HG03060 (cell line): ENCODE data around the gene FAU.
"Not testable (repeated sequence)": the region's sequence is repeated elsewhere in the genome, so short reads cannot be mapped to it uniquely, and the experiment has no call there.

Experiments
- ATAC-seq: cut with Tn5 transposase; IDR thresholded peaks from one replicate; pipeline ENCODE4 v1.9.1; 2021; ENCODE audit warnings: low read depth, moderate number of reproducible peaks; ENCODE audit not compliant: unreplicated experiment

Gene FAU

DNA sequence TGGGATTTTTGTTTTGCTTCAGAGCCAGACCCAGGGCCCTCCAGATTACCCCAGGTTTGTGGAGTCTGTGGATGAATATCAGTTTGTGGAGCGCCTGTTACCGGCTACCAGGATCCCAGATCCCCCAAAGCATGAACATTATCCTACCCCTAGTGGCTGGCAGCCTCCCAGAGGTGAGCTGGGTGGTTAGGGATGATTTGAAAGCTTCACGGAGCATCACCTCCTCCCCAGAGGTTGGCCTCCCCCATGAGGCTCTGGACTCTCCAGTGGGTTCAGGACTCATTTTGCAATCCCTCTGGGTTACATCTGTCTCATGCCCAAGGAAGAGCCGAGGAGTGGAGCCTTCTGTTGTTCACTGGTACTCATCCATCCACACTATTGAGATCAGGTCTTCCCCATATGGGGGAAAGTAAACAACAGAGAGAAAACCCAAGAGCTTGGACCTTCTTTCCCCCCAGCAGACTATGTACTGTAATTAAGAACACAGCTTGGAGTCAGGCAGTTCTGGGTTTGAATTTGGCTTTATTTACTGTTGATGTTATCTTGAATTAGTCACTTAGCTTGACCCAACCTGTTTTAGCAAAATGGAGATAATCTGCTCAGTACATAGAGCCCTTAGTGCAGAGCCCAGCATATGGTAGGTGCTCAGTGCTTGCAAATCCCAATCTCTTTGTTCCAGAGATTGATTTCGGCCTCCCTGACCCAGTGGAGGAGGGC, 2.7 kb upstream of the FAU start:
- no peak for ATAC-seq

DNA sequence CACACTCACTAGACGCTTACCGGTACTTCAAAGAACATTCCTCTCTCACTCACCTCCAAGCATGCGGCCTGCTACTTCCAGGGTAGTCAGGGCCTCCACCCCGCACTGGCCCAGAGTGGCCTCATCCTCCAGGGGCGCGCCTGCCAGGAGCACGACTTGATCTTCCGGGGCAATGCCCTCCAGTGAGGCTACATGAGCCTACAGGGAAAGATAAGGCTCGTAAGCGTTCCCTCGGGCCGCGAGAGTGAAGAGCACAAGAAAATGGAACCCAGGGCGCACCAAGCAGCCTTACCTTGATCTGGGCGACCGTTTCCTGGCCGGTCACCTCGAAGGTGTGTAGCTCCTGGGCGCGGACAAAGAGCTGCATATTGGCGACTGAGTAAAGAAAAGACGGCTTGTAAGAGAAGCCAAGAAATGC, 478 bp downstream of the FAU start:
- ATAC-seq, result no peak

DNA sequence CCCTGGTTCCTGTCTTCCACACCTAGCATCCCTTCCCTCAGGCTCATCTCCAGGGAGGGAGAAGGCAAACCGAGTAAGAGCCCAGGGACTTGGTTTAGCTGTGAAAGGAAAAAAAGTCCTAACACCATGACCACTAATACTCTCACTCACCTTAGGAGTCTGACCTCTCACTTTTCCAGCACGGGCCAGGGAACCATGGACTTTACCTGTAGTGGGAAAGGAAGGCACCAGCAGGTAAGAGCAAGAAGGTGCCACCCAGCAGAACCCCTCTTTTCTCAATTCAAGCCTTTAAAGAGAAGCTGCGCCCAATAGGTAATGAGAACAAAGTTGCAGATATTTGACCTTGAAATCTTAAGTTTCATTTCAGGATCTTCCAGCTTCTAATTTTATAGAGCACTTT, 1.1 kb downstream of the FAU start:
- ATAC-seq, result no peak

DNA sequence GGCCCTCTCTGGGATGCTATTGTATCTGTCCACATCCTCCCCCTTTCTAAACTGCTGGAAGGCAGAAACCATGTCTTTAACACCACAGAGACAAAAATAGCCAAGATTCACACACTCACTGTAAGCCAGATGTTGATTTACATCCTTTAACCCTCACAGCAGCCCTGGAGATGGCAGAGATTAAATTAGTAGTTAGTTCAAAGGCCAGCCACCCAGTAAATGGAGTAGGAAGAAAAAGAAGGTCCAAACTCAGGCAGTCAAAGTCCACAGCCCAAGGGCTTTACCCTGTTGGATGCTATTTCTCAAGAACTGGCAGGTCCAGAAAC, 2.3 kb downstream of the FAU start:
- no peak for ATAC-seq

DNA sequence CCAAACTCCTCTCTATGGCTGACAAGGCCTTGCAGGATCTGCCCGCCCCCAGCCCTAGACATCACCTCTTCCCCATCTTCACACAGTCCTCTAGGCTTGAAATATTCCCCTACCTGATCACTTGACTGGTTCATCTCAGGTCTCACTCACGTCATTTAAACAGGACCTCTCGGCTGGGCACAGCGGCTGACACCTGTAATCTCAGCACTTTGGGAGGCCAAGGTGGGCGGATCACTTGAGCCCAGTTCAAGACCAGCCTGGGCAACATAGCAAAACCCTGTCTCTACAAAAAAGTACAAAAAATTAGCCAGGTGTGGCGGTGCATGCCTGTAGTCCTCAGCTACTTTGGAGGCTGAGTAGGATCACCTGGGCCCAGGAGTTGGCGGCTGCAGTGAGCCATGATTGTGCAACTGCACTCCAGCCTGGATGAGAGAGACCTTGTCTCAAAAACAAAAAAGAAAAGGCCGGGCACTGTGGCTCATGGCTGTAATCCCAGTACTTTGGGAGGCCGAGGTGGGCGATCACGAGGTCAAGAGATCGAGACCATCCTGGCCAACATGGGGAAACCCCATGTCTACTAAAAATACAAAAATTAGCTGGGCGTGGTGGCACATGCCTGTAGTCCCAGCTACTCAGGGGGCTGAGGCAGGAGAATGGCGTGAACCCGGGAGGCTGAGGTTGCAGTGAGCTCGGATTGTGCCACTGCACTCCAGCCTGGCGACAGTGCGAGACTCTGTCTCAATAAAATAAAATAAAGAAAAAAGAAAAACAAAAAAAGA, 2.9 kb downstream of the FAU start:
- not testable (repeated sequence) for ATAC-seq

DNA sequence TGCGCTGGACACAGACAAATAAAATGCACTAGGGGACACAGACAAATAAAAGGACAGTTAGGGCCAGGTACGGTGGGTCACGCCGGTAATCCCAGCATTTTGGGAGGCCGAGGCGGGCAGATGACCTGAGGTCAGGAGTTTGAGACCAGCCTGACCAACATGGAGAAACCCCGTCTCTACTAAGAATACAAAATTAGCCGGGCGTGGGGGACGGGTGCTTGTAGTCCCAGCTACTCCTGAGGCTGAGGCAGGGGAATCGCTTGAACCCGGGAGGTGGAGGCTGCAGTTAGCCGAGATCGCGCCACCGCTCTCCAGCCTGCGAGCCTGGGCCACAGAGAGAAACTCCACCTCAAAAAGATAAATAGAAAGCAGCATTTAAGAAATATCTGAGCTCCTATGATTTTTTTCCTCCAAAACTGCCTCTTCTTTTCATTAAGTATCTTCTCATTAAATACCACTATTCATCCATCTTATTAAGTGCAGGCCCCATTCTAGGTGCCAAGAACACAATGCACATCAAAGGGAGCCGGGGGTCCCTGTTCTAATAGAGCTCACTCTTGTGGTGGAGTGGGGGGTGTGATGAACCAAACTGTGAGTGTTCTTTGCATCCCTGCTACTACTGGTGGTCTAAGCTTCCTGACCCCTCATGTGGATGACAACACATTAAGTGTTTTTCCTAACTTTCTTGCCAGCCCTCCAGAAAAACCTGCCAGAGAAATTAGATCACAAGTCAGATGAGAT, 3.7 kb downstream of the FAU start:
- no peak for ATAC-seq

DNA sequence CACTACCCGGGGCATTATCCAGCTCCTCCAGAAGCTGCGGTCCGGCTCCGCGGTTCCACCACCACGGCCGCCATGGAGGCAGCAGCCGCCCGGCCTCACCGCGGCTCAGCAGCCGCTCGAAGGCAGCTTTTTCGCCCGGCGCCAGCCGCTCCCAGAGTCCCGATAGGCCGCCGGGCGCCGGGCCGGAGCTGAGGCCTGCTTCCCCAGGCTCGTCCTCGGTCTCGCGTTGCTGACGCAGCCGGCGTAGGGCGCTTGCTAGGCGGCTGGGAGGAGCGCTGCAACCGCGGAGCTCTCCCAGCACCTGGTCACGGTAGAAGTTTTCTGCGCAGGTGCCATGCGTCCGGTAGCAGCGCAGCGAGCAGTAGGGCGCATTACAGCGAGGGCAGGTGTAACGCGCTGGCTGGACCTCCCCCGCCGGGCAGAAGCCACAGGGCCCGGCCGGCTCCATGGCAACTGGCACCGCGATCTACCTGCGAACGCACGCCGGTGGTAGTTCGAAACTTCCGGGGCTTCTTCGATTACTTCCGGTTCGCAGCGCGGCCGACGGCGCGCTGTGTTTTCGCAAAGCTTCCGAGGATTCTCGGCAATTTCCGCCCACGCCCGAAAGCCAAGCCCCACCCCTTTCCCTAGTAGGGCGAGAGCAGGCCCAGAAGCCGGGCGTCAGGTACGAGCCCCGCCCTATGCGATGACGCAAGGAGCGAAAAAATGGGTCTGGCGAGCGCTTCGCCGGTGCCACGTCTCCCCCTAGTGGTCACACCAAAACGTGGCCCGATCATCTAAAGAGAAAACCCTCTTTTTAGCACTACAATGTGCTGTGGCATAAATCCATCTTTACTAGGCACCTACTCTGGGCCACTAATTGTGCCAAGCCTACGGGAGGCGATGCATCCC, 4.5 kb downstream of the FAU start, which contains the start of gene ZNHIT2:
TSS of gene ZNHIT2 (minus strand) at position 496 of the 891 bp plus-strand sequence. CDS start at position 448, 48 bp downstream.
- ATAC-seq, result peak; percentile 48

DNA sequence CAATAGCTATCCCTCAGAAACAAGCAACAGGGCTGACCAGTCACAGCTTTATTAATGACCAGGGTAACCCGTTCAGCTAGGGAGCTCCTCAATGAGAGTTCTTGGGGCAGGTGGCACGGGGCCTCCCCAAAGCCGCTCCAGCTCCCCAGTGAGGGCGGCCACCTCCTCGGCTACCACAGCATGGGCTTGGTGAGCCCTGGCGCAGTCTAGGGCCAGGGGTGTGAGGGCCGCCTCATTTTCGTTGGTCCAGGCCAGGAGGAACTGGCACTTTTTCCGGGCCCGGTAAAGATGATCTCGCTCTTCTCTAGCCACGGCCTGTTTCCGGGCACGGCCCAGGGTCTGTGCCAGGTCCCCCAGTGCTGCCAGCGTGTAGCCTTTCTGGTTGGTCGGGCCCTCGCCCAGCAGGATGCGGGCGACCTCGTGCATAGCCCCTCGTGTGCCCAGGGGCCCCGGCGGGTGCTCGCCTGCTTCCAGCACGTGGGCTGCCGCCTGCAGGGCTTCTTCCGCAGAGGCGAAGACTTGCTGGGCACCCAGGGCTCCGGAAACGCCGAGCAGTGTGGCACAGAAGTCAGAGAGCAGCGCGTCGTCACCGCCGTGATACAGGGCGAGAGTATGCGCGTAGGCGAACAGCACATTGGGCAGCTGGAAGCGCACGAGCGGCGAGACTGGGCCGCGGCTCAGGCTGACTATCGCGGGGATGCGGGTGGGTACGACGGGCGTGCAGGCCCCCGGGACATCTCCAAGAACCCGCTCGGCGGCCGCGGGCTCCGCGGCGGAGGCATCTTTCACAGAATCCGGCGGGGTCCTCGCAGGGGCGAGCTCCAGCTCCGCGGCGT, 5.3 kb downstream of the FAU start:
- ATAC-seq, result no peak

DNA sequence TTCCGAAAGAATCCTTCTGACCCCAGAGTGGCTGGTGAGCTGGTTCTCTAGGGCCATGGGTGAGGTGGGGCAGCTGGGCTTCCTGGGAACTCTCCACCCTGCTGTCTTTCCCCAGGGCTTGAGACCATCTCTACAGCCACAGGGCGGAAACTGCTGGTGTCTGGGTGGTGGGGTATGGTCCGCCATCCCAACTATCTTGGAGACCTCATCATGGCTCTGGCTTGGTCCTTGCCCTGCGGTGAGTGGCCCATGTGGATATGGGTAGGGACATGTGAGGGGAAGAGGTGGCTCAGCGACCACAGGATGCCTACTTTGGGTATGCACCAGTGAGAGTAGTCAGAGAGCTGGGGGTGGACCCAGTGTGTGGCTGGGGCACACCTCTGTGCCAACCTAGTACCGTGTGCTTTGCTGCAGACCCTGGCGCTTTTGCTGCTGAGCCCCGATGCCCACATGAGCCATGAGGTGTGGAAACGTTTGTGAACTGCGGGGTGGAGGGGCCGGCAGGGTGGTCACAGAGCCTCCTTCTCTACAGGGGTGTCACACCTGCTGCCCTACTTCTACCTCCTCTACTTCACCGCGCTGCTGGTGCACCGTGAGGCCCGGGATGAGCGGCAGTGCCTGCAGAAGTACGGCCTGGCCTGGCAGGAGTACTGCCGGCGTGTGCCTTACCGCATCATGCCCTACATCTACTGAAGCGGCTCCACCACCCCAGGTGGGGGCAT, 6.4 kb downstream of the FAU start:
- no peak for ATAC-seq

DNA sequence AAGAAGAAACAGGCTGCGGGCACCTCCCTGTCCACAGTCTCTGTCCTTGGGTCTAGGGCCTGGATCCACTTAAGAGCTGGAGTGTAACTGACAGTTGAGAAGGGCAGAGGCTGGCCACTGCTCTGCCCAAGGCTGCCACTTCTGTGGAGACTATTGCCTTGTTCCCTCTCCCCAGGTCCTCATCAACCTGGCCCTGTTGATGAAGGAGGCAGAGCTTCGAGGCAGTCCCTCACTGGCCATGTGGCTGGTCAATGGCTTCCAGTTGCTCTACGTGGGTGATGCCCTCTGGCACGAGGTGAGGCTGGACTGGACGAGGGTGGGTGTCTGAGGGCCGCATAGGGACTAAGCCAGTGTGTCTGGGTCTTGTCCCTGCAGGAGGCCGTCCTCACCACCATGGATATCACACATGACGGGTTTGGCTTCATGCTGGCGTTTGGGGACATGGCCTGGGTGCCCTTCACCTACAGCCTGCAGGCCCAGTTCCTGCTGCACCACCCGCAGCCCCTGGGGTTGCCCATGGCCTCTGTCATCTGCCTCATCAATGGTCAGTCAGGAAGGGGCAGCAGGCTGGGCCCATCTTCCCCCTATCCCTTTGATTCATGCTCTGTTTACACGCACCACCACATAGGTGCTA, 7.3 kb downstream of the FAU start:
- no peak for ATAC-seq

DNA sequence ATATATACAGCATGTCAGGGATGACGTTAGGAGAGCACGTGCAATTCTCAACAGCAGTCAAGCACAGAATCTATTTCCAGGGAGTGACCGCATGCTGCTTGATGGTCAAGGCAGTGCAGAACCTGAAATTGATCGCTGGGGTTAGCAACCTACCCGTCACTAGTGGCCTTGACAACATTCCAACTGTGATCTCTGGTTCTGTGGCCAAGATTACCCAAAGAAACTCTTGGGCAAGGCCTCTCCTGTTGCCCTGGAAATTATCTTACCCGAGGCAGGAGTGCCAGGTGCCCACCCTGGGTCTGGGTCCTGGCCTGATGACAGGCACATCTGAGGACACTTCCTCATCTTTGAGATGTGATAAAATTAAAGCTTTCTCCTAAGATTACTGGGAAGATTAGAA, 8.1 kb downstream of the FAU start:
- no peak for ATAC-seq

DNA sequence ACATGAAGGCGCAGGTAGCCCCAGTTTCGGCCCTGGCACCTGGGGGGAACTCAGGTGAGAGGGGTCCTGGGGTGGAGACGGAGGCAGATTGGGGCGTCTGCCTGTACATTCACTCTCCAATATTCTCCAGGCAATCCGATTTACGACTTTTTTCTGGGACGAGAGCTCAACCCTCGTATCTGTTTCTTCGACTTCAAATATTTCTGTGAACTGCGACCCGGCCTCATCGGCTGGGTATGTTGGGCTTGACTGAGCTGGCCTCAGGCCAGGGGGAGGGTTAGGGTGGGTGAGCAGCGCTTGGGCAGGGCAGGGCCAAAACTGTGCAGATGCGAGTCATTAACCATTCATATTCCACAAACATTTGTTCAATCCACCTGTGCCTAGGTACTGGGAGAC, 8.6 kb downstream of the FAU start:
- ATAC-seq, result no peak

DNA sequence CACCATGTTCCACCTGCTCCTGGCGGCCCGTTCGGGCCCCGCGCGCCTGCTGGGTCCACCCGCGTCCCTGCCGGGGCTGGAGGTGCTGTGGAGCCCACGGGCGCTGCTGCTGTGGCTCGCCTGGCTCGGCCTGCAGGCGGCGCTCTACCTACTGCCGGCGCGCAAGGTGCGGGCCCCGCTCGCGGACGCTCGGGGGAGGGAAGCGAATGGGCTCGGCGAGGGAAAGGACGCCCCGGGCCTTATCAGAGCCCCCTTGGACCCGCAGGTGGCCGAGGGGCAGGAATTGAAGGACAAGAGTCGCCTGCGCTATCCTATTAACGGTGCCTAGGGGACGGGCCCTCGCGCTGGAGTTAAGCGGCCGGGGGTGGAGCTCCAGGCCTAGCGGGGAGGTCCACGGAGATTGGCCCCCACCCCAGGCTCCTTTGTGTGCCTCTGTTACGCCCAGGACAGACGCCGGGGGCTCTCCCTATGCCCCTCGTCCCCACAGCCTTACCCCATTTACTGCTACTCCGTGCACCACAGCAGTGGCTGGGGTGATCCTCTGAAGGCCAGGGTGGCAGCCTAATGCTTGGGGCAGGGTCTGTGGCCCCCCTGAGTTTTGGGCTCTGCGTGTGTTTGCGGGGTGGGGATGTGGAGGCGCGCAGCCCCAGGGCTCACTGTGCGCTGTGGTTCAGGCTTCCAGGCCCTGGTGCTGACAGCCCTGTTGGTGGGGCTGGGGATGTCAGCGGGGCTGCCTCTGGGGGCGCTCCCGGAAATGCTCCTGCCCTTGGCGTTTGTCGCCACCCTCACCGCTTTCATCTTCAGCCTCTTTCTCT, 9.2 kb downstream of the FAU start:
- ATAC-seq, result no peak

DNA sequence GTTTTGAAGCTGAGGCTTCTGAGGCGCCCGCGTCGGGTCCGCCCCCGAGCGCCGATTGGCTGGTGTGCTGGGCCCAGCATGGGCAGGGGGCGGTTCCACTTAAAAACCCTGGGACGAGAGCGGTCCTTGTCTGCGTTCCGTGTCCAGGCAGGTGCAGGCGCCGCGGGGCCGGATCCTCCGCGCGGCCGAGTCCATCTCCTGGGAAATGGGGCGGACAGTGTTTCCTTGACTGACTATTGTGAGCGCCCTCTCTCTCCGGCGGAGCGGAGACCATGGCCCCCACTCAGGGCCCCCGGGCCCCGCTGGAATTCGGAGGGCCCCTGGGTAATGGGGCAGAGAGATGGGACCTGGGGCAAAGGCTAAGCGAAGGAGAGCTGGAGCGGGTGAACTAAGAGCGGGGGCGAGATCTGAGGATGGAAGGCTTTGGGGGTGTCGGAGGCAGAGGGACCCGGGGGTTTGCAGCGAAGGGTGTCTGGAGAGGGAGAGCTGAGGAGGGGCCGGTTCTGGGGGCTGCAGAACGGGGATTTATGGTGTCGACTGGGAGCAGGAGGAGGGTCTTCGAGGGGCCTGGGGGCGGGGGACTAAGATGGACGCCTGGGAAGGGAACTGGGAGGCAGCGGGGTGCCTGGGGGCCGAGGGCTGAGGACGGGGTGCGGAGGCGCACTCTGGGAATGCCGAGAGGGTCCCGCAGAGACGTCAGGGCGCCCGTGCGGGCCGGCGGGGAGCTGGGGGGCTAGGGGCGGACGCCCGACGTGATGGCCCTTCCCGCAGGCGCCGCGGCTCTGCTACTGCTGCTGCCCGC, 10.0 kb downstream of the FAU start, which contains the start of gene TM7SF2:
TSS of gene TM7SF2 (plus strand) at position 129 of the 802 bp plus-strand sequence. CDS start at position 273, 144 bp downstream.
- peak; percentile 32 for ATAC-seq

DNA sequence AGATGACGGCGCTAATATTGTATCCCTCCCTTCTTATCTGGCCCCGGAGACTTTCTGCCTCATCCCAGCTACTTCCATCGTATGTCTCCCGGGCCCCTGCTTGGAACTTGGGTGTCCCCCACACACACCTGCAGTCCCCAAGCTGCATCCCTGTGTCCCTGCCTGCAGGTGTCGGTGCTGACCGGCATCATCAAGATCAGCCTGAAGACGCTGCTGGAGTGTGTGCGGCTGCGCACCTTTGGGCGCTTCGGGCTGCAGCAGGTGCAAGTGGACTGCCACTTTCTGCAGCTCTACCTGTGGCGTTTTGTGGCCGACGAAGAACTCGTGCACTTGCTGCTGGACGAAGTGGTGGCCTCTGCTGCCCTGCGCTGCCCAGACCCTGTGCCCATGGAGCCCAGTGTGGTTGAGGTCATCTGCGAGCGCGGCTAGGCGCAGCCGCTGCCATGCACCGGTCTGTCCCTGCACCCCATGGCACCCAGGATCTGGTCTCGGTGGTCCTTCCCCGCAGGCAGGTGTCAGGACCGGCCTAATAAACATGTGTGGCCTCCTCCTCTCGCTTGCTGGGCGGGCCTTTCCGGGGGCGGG, 10.7 kb downstream of the FAU start:
- ATAC-seq, result no peak

DNA sequence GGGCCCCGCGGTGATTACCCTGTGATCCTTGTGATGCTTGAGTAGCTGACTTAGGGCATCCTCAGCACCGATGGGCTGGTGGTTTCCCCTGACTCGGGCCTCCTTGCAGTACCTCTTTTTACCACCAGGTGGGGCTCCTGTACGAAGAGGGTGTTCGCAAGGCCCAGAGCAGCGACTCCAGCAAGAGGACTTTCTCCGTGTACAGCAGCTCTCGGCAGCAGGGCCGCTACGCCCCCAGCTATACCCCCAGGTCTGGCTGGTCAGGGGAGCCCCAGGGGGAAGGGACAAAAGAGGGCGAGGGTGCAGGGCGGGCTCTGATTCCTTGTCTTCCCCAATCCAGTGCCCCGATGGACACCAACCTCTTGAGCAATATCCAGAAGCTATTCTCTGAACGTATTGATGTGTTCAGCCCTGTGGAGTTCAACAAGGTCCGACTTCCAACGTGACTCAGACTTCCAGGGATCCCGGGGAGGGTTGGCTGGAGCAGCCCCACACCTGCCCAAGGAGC, 11.5 kb downstream of the FAU start:
- ATAC-seq, result no peak
